WTC11 (cell line): Measurements from ENCODE around the gene RIMKLB. TPM values are rescaled to one million over a fixed set of nuclear protein-coding genes. Genes with fewer than 3 reads are reported as not detected.

Experiments
- ATAC-seq: fragments of 200-7000 bp; cut with Tn5 transposase; 2 replicates; pipeline ENCODE4 v1.10.0; 2021; ENCODE audit warnings: mild to moderate bottlenecking, moderate library complexity
- CTCF ChIA-PET: fragments of 300-600 bp; sonication (Branson Sonifier 250); formaldehyde crosslinking; loops from one replicate; lab custom pipeline; 2021; ENCODE audit warnings: antibody characterized with exemption; lab: Charles Lee
- POLR2A ChIA-PET: fragments of 350-600 bp; sonication (Branson Sonifier 250); formaldehyde crosslinking; loops from one replicate; lab custom pipeline; 2021; ENCODE audit warnings: antibody characterized with exemption; lab: Charles Lee
- DNase-seq: peaks from one replicate; pipeline ENCODE4 v3.0.0; 2021; ENCODE audit warnings: low spot score
- H3K27ac Mint-ChIP-seq: 2 replicates; pipeline ENCODE4 v1.8.0; 2021; ENCODE audit warnings: mixed read lengths
- H3K27me3 Mint-ChIP-seq: 2 replicates; pipeline ENCODE4 v1.8.0; 2021; ENCODE audit warnings: low read depth, mild to moderate bottlenecking, moderate library complexity, mixed read lengths
- H3K36me3 Mint-ChIP-seq: 2 replicates; pipeline ENCODE4 v1.8.0; 2021; ENCODE audit warnings: mixed read lengths
- H3K4me1 Mint-ChIP-seq: 2 replicates; pipeline ENCODE4 v1.8.0; 2022; ENCODE audit warnings: mixed read lengths
- H3K4me3 Mint-ChIP-seq: 2 replicates; pipeline ENCODE4 v1.8.0; 2021; ENCODE audit warnings: mild to moderate bottlenecking, moderate library complexity, mixed read lengths
- H3K9me3 Mint-ChIP-seq: 2 replicates; pipeline ENCODE4 v1.8.0; 2021; ENCODE audit warnings: mixed read lengths
- ATF1 ChIP-seq: sonication (generic); formaldehyde crosslinking; IDR thresholded peaks from 2 replicates; pipeline ENCODE4 v1.8.1; 2023; ENCODE audit warnings: mild to moderate bottlenecking, moderate library complexity, missing genetic modification reagents
- FOXJ3 ChIP-seq: sonication (generic); formaldehyde crosslinking; IDR thresholded peaks from 2 replicates; pipeline ENCODE4 v1.9.0; 2021; ENCODE audit warnings: missing genetic modification reagents, mild to moderate bottlenecking, borderline replicate concordance
- GRHL2 ChIP-seq: fragments of 250-450 bp; sonication (Bioruptor Pico); IDR thresholded peaks from 2 replicates; pipeline ENCODE4 v1.8.0; 2022; ENCODE audit warnings: mild to moderate bottlenecking, moderate library complexity; ENCODE audit not compliant: insufficient replicate concordance, severe bottlenecking
- SP1 ChIP-seq: sonication (generic); formaldehyde crosslinking; conservative IDR thresholded peaks from 2 replicates; pipeline ENCODE4 v1.8.1; 2022; ENCODE audit warnings: missing genetic modification reagents
- ZNF121 ChIP-seq: sonication (generic); formaldehyde crosslinking; IDR thresholded peaks from 2 replicates; pipeline ENCODE4 v1.8.0; 2023; ENCODE audit warnings: missing genetic modification reagents
- ZNF219 ChIP-seq: sonication (generic); formaldehyde crosslinking; IDR thresholded peaks from 2 replicates; pipeline ENCODE4 v1.8.0; 2023; ENCODE audit warnings: missing genetic modification reagents, mild to moderate bottlenecking, borderline replicate concordance
- ZNF232 ChIP-seq: sonication (generic); formaldehyde crosslinking; IDR thresholded peaks from 2 replicates; pipeline ENCODE4 v1.8.0; 2022; ENCODE audit warnings: mild to moderate bottlenecking, missing genetic modification reagents
- ZNF263 ChIP-seq: sonication (generic); formaldehyde crosslinking; IDR thresholded peaks from 2 replicates; pipeline ENCODE4 v1.8.1; 2022; ENCODE audit warnings: low read depth, mild to moderate bottlenecking, moderate library complexity, missing genetic modification reagents
- ZNF423 ChIP-seq: fragments of 250-450 bp; sonication (Bioruptor Pico); IDR thresholded peaks from 2 replicates; pipeline ENCODE4 v2.1.2; 2022; ENCODE audit warnings: mild to moderate bottlenecking, moderate library complexity
- total RNA-seq: library from RNA; stranded (reverse); gene quantifications from 3 replicates; pipeline ENCODE4 v1.2.3, GENCODE V29; 2021
- TF ChIP-seq, protein P1 (sequence below): sonication (generic); formaldehyde crosslinking; IDR thresholded peaks from 2 replicates; pipeline ENCODE4 v1.8.0; 2022; ENCODE audit warnings: mild to moderate bottlenecking, missing genetic modification reagents
- TF ChIP-seq, protein P2 (sequence below): sonication (generic); formaldehyde crosslinking; IDR thresholded peaks from 2 replicates; pipeline ENCODE4 v1.8.1; 2023; ENCODE audit warnings: mild to moderate bottlenecking, missing genetic modification reagents, moderate library complexity
- TF ChIP-seq, protein P3 (sequence below): sonication (generic); formaldehyde crosslinking; IDR thresholded peaks from 2 replicates; pipeline ENCODE4 v1.8.0; 2023; ENCODE audit warnings: missing genetic modification reagents
- TF ChIP-seq, protein P4 (sequence below): fragments of 250-450 bp; sonication (Bioruptor Pico); IDR thresholded peaks from 2 replicates; pipeline ENCODE4 v1.9.0; 2021; ENCODE audit warnings: mild to moderate bottlenecking, borderline replicate concordance
- TF ChIP-seq, protein P5 (sequence below): fragments of 250-450 bp; sonication (Bioruptor Pico); IDR thresholded peaks from 2 replicates; pipeline ENCODE4 v1.8.0; 2021; ENCODE audit warnings: mild to moderate bottlenecking
- TF ChIP-seq, protein P6 (sequence below): sonication (generic); formaldehyde crosslinking; IDR thresholded peaks from 2 replicates; pipeline ENCODE4 v1.8.1; 2022; ENCODE audit warnings: low read depth, mild to moderate bottlenecking, moderate library complexity, missing genetic modification reagents, borderline replicate concordance
- TF ChIP-seq, protein P7 (sequence below): sonication (generic); formaldehyde crosslinking; IDR thresholded peaks from 2 replicates; pipeline ENCODE4 v1.8.1; 2022; ENCODE audit warnings: missing genetic modification reagents, borderline replicate concordance
- TF ChIP-seq, protein P8 (sequence below): fragments of 250-450 bp; sonication (Bioruptor Pico); IDR thresholded peaks from 2 replicates; pipeline ENCODE4 v1.9.0; 2021; ENCODE audit warnings: moderate library complexity, mild to moderate bottlenecking, inconsistent platforms, borderline replicate concordance

The RIMKLB gene
- total RNA-seq, 1 experiment from 2014 or later: 106 TPM

DNA sequence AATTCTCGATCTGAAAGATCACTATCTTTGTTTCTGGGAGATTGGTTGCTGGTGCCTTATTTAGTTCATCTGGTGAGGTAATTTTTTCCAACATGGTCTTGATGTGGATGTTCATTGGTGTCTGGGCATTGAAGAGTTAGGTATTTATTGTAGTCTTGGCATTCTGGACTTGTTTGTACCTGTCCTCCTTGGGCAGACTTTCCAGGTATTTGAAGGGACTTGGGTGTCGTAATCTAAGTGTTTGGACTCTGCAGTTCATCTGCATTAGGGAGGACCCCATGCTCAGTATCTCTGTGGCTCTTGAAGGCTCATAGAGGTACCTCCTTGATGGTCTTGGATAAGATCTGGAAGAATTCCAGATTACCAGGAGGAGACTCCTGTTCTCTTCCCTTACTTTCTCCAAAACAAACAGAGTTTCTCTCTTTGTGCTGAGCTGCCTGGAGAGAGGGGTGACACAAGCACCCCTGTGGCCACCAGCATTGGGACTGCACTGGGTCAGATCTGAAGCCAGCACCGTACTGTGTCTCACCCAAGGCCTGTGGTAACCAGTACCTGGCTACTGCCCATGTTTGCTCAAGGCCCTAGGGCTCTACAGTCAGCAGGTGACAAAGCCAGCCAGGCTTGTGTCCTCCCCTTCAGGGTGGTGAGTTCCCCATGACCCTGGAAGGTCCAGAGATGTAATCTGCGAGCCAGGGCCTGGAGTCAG lies 129.9 kb downstream of the RIMKLB start:
- H3K4me1 Mint-ChIP-seq: peaks cover 63% of the 10 kb centered on the region
- peaks cover 32% of the 10 kb centered on the region for H3K36me3 Mint-ChIP-seq
- DNase-seq: no peak
- no peaks in the 10 kb centered on the region; the same call in 1 of the 2 replicates for H3K27me3 Mint-ChIP-seq
- H3K27ac Mint-ChIP-seq: peak overlapping the region; percentile 8
- TF ChIP-seq ZNF121: no peak
- no peak for TF ChIP-seq GRHL2
- TF ChIP-seq, protein P1, sequence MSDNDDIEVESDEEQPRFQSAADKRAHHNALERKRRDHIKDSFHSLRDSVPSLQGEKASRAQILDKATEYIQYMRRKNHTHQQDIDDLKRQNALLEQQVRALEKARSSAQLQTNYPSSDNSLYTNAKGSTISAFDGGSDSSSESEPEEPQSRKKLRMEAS (CRISPR knock-in tag): no peak
- TF ChIP-seq, protein P2, sequence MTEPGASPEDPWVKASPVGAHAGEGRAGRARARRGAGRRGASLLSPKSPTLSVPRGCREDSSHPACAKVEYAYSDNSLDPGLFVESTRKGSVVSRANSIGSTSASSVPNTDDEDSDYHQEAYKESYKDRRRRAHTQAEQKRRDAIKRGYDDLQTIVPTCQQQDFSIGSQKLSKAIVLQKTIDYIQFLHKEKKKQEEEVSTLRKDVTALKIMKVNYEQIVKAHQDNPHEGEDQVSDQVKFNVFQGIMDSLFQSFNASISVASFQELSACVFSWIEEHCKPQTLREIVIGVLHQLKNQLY: no peak
- no peak overlapping the region for H3K4me3 Mint-ChIP-seq
- peaks cover 20% of the 10 kb centered on the region for H3K9me3 Mint-ChIP-seq
- POLR2A ChIA-PET: interaction anchor here (1.5 kb wide), 1 partner anchor 33 kb away, joined by 3 read pairs; no protein-coding TSS in a partner anchor
- no peak for ATAC-seq
- CTCF ChIA-PET: interaction anchor here (1.0 to 2.3 kb wide), 5 partner anchors 33 to 147 kb away, joined by 3 to 10 read pairs (median 6); partner anchors contain the start of genes M6PR and PHC1

DNA sequence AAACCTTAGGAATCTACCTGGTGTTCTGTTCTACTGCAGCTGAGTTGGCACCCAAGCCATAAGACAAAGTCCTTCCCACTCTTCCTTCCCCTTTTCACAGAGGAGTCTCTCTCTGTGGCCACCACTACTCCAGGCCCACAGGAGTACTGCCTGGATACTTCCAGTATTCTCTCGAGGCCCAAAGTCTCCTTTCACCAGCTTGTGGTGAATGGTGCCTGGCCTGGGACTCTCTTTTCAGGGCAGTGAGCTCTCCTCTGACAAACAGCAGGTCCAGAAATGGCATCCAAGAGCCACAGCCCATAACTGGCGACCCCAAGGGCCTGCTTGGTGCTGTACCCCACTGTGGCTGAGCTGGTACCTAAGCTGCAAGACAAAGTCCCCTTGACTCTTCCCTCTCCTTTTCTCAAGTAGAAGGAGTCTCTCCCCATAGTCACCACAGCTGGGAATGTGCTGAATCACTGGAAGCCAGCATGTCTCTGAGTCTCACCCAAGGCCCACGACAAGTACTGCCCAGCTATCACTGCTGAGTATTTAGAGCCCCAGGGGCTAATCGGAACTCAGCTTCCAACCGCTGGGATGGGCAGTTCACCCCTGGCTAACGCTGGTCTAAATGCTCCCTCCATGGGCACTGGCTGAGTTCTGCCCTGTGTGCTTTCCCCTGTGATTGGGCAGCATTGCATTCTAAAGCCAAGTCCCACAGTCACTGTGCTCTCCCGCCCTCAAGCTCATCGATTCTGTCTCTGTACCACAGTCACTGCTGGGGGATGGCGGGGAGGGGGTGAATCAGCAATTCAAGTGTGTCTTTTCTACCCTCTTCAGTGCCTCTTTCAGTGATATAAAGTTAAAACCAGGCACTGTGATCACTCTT lies 130.7 kb downstream of the RIMKLB start:
- H3K27me3 Mint-ChIP-seq: no peaks in the 10 kb centered on the region; the same call in 1 of the 2 replicates
- peaks cover 62% of the 10 kb centered on the region for H3K4me1 Mint-ChIP-seq
- ChIA-PET POLR2A (interaction anchor here (1.5 kb wide), 1 partner anchor 32 kb away, joined by 3 read pairs; no protein-coding TSS in a partner anchor), CTCF (interaction anchor here (0.7 to 2.3 kb wide), 7 partner anchors 9 to 379 kb away, joined by 3 to 10 read pairs (median 3); partner anchors contain the start of gene M6PR)
- H3K4me3 Mint-ChIP-seq: no peak overlapping the region
- H3K27ac Mint-ChIP-seq: peak overlapping the region; percentile 51
- ATAC-seq: peak; percentile 12
- peaks cover 20% of the 10 kb centered on the region for H3K9me3 Mint-ChIP-seq
- peaks cover 32% of the 10 kb centered on the region for H3K36me3 Mint-ChIP-seq
- DNase-seq: no peak
- TF ChIP-seq, protein P3, sequence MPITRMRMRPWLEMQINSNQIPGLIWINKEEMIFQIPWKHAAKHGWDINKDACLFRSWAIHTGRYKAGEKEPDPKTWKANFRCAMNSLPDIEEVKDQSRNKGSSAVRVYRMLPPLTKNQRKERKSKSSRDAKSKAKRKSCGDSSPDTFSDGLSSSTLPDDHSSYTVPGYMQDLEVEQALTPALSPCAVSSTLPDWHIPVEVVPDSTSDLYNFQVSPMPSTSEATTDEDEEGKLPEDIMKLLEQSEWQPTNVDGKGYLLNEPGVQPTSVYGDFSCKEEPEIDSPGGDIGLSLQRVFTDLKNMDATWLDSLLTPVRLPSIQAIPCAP: no peak
- TF ChIP-seq FOXJ3 (no peak), ZNF423 (no peak), SP1 (no peak), ZNF263 (no peak), ZNF121 (no peak), ZNF219 (CRISPR knock-in tag) (no peak), ZNF232 (CRISPR knock-in tag) (no peak), GRHL2 (no peak), ATF1 (CRISPR knock-in tag) (no peak)
- TF ChIP-seq, protein P4, sequence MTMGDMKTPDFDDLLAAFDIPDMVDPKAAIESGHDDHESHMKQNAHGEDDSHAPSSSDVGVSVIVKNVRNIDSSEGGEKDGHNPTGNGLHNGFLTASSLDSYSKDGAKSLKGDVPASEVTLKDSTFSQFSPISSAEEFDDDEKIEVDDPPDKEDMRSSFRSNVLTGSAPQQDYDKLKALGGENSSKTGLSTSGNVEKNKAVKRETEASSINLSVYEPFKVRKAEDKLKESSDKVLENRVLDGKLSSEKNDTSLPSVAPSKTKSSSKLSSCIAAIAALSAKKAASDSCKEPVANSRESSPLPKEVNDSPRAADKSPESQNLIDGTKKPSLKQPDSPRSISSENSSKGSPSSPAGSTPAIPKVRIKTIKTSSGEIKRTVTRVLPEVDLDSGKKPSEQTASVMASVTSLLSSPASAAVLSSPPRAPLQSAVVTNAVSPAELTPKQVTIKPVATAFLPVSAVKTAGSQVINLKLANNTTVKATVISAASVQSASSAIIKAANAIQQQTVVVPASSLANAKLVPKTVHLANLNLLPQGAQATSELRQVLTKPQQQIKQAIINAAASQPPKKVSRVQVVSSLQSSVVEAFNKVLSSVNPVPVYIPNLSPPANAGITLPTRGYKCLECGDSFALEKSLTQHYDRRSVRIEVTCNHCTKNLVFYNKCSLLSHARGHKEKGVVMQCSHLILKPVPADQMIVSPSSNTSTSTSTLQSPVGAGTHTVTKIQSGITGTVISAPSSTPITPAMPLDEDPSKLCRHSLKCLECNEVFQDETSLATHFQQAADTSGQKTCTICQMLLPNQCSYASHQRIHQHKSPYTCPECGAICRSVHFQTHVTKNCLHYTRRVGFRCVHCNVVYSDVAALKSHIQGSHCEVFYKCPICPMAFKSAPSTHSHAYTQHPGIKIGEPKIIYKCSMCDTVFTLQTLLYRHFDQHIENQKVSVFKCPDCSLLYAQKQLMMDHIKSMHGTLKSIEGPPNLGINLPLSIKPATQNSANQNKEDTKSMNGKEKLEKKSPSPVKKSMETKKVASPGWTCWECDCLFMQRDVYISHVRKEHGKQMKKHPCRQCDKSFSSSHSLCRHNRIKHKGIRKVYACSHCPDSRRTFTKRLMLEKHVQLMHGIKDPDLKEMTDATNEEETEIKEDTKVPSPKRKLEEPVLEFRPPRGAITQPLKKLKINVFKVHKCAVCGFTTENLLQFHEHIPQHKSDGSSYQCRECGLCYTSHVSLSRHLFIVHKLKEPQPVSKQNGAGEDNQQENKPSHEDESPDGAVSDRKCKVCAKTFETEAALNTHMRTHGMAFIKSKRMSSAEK (CRISPR knock-in tag): no peak
- TF ChIP-seq, protein P5, sequence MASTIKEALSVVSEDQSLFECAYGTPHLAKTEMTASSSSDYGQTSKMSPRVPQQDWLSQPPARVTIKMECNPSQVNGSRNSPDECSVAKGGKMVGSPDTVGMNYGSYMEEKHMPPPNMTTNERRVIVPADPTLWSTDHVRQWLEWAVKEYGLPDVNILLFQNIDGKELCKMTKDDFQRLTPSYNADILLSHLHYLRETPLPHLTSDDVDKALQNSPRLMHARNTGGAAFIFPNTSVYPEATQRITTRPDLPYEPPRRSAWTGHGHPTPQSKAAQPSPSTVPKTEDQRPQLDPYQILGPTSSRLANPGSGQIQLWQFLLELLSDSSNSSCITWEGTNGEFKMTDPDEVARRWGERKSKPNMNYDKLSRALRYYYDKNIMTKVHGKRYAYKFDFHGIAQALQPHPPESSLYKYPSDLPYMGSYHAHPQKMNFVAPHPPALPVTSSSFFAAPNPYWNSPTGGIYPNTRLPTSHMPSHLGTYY (CRISPR knock-in tag): no peak
- TF ChIP-seq, protein P6, sequence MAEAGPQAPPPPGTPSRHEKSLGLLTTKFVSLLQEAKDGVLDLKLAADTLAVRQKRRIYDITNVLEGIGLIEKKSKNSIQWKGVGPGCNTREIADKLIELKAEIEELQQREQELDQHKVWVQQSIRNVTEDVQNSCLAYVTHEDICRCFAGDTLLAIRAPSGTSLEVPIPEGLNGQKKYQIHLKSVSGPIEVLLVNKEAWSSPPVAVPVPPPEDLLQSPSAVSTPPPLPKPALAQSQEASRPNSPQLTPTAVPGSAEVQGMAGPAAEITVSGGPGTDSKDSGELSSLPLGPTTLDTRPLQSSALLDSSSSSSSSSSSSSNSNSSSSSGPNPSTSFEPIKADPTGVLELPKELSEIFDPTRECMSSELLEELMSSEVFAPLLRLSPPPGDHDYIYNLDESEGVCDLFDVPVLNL (CRISPR knock-in tag): no peak
- TF ChIP-seq, protein P7, sequence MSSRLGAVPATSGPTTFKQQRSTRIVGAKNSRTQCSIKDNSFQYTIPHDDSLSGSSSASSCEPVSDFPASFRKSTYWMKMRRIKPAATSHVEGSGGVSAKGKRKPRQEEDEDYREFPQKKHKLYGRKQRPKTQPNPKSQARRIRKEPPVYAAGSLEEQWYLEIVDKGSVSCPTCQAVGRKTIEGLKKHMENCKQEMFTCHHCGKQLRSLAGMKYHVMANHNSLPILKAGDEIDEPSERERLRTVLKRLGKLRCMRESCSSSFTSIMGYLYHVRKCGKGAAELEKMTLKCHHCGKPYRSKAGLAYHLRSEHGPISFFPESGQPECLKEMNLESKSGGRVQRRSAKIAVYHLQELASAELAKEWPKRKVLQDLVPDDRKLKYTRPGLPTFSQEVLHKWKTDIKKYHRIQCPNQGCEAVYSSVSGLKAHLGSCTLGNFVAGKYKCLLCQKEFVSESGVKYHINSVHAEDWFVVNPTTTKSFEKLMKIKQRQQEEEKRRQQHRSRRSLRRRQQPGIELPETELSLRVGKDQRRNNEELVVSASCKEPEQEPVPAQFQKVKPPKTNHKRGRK: no peak
- TF ChIP-seq, protein P8, sequence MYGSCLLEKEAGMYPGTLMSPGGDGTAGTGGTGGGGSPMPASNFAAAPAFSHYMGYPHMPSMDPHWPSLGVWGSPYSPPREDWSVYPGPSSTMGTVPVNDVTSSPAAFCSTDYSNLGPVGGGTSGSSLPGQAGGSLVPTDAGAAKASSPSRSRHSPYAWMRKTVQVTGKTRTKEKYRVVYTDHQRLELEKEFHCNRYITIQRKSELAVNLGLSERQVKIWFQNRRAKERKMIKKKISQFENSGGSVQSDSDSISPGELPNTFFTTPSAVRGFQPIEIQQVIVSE (CRISPR knock-in tag): no peak
- TF ChIP-seq, protein P1 (CRISPR knock-in tag): no peak
